WTC11 (cell line): Measurements from ENCODE around the gene AHNAK.

Source experiments
- ARID4B ChIP-seq: sonication (generic); formaldehyde crosslinking; IDR thresholded peaks from 2 replicates; pipeline ENCODE4 v1.8.0; 2023; ENCODE audit warnings: missing genetic modification reagents, mild to moderate bottlenecking, borderline replicate concordance
- ATF6 ChIP-seq: sonication (generic); formaldehyde crosslinking; IDR thresholded peaks from 2 replicates; pipeline ENCODE4 v1.8.1; 2023; ENCODE audit warnings: mild to moderate bottlenecking, missing genetic modification reagents
- ESRRA ChIP-seq: sonication (generic); formaldehyde crosslinking; IDR thresholded peaks from 2 replicates; pipeline ENCODE4 v1.8.1; 2022; ENCODE audit warnings: mild to moderate bottlenecking, missing genetic modification reagents, borderline replicate concordance
- FOXJ3 ChIP-seq: sonication (generic); formaldehyde crosslinking; IDR thresholded peaks from 2 replicates; pipeline ENCODE4 v1.9.0; 2021; ENCODE audit warnings: missing genetic modification reagents, mild to moderate bottlenecking, borderline replicate concordance
- PRDM15 ChIP-seq: sonication (generic); formaldehyde crosslinking; IDR thresholded peaks from 2 replicates; pipeline ENCODE4 v1.8.0; 2022; ENCODE audit warnings: missing genetic modification reagents
- SMAD3 ChIP-seq: sonication (generic); formaldehyde crosslinking; IDR thresholded peaks from 2 replicates; pipeline ENCODE4 v1.8.0; 2022; ENCODE audit warnings: missing genetic modification reagents, mild to moderate bottlenecking, borderline replicate concordance
- SP1 ChIP-seq: sonication (generic); formaldehyde crosslinking; conservative IDR thresholded peaks from 2 replicates; pipeline ENCODE4 v1.8.1; 2022; ENCODE audit warnings: missing genetic modification reagents
- TEAD4 ChIP-seq: sonication (generic); formaldehyde crosslinking; IDR thresholded peaks from 2 replicates; pipeline ENCODE4 v1.8.0; 2022; ENCODE audit warnings: mild to moderate bottlenecking, missing genetic modification reagents
- ZNF425 ChIP-seq: fragments of 250-450 bp; sonication (Bioruptor Pico); conservative IDR thresholded peaks from 2 replicates; pipeline ENCODE4 v1.9.0; 2021; ENCODE audit warnings: mild to moderate bottlenecking
- ZNF512 ChIP-seq: sonication (generic); formaldehyde crosslinking; IDR thresholded peaks from 2 replicates; pipeline ENCODE4 v1.8.1; 2022; ENCODE audit warnings: missing genetic modification reagents, borderline replicate concordance
- TF ChIP-seq, protein P1 (sequence below): fragments of 200-600 bp; IDR thresholded peaks from 2 replicates; pipeline ENCODE4 v1.8.0; 2022; ENCODE audit warnings: antibody characterized with exemption
- TF ChIP-seq, protein P2 (sequence below): sonication (generic); formaldehyde crosslinking; IDR thresholded peaks from 2 replicates; pipeline ENCODE4 v1.8.0; 2022; ENCODE audit warnings: mild to moderate bottlenecking, missing genetic modification reagents
- TF ChIP-seq, protein P3 (sequence below): sonication (generic); formaldehyde crosslinking; IDR thresholded peaks from 2 replicates; pipeline ENCODE4 v1.8.1; 2023; ENCODE audit warnings: mild to moderate bottlenecking, missing genetic modification reagents, moderate library complexity
- TF ChIP-seq, protein P4 (sequence below): sonication (generic); formaldehyde crosslinking; IDR thresholded peaks from 2 replicates; pipeline ENCODE4 v1.8.1; 2022; ENCODE audit warnings: low read depth, mild to moderate bottlenecking, moderate library complexity, missing genetic modification reagents, borderline replicate concordance

GRCh38 chr11:62444236-62444833 lies 102.3 kb downstream of the AHNAK start:
- TF ChIP-seq, protein P1, sequence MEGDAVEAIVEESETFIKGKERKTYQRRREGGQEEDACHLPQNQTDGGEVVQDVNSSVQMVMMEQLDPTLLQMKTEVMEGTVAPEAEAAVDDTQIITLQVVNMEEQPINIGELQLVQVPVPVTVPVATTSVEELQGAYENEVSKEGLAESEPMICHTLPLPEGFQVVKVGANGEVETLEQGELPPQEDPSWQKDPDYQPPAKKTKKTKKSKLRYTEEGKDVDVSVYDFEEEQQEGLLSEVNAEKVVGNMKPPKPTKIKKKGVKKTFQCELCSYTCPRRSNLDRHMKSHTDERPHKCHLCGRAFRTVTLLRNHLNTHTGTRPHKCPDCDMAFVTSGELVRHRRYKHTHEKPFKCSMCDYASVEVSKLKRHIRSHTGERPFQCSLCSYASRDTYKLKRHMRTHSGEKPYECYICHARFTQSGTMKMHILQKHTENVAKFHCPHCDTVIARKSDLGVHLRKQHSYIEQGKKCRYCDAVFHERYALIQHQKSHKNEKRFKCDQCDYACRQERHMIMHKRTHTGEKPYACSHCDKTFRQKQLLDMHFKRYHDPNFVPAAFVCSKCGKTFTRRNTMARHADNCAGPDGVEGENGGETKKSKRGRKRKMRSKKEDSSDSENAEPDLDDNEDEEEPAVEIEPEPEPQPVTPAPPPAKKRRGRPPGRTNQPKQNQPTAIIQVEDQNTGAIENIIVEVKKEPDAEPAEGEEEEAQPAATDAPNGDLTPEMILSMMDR = no peak
- TF ChIP-seq SP1 (CRISPR knock-in tag) (no peak), ARID4B (CRISPR knock-in tag) (no peak), SMAD3 (CRISPR knock-in tag) (no peak), ESRRA (no peak), ZNF425 (no peak), ZNF512 (CRISPR knock-in tag) (no peak), ATF6 (CRISPR knock-in tag) (no peak), FOXJ3 (CRISPR knock-in tag) (no peak), PRDM15 (CRISPR knock-in tag) (no peak), TEAD4 (CRISPR knock-in tag) (no peak)
- TF ChIP-seq, protein P2, sequence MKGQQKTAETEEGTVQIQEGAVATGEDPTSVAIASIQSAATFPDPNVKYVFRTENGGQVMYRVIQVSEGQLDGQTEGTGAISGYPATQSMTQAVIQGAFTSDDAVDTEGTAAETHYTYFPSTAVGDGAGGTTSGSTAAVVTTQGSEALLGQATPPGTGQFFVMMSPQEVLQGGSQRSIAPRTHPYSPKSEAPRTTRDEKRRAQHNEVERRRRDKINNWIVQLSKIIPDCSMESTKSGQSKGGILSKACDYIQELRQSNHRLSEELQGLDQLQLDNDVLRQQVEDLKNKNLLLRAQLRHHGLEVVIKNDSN (CRISPR knock-in tag) = no peak
- TF ChIP-seq, protein P3, sequence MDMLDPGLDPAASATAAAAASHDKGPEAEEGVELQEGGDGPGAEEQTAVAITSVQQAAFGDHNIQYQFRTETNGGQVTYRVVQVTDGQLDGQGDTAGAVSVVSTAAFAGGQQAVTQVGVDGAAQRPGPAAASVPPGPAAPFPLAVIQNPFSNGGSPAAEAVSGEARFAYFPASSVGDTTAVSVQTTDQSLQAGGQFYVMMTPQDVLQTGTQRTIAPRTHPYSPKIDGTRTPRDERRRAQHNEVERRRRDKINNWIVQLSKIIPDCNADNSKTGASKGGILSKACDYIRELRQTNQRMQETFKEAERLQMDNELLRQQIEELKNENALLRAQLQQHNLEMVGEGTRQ (CRISPR knock-in tag) = peak; percentile 46
- TF ChIP-seq, protein P4, sequence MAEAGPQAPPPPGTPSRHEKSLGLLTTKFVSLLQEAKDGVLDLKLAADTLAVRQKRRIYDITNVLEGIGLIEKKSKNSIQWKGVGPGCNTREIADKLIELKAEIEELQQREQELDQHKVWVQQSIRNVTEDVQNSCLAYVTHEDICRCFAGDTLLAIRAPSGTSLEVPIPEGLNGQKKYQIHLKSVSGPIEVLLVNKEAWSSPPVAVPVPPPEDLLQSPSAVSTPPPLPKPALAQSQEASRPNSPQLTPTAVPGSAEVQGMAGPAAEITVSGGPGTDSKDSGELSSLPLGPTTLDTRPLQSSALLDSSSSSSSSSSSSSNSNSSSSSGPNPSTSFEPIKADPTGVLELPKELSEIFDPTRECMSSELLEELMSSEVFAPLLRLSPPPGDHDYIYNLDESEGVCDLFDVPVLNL (CRISPR knock-in tag) = no peak
